ENCODE results near the gene KRTAP10-8. TPM values are rescaled to one million over a fixed set of nuclear protein-coding genes. Genes with fewer than 3 reads are reported as not detected.

Gene KRTAP10-8
- total RNA-seq, 1 experiment from 2014 or later: not detected

GRCh38 chr21:44650973-44651675, 39.2 kb downstream of the KRTAP10-8 start:
- no peaks in the 10 kb centered on the region for H3K9me3 ChIP-seq (ENCODE audit: insufficient read depth, low read depth)
- H2AFZ ChIP-seq: no peak overlapping the region
- DNase-seq: no peak
- H3F3A ChIP-seq (ENCODE audit: insufficient read depth, low read depth): no peaks in the 10 kb centered on the region
- intact Hi-C loops (cut with micrococcal nuclease; ENCODE audit: unreplicated experiment): no loop called here
- peaks cover 80% of the 10 kb centered on the region for H3K27me3 ChIP-seq (ENCODE audit: insufficient read depth, low read depth)
- no peaks in the 10 kb centered on the region for H4K20me1 ChIP-seq (ENCODE audit: insufficient read depth)
- TF ChIP-seq CTCF (conservative IDR thresholded peaks at IDR 0.05) (no peak), EZH2 (IDR thresholded peaks at IDR 0.05; ENCODE audit: low read depth) (no peak)
- no peak overlapping the region for H3K4me2 ChIP-seq
- H3K79me2 ChIP-seq (ENCODE audit: low read depth): no peaks in the 10 kb centered on the region
- ChIA-PET CTCF (no interaction called here), POLR2A (ENCODE audit: unreplicated experiment) (interaction anchor here (0.7 kb wide), 1 partner anchor 507 kb away, joined by 5 read pairs; no protein-coding TSS in a partner anchor)
- H3K4me3 ChIP-seq: no peak overlapping the region
- BruUV-seq (replicated peaks): no TSS peak
- no peaks in the 10 kb centered on the region for H3K4me1 ChIP-seq (replicated peaks; ENCODE audit: insufficient read depth)
- no peaks in the 10 kb centered on the region for H3K9me2 ChIP-seq (ENCODE audit: insufficient read depth)
- no peaks in the 10 kb centered on the region for H3K36me3 ChIP-seq (ENCODE audit: low read depth)
- no peak overlapping the region for H3K27ac ChIP-seq

GRCh38 chr21:44653123-44653522, 41.2 kb downstream of the KRTAP10-8 start:
- Histone ChIP-seq H3K9me2 (ENCODE audit: insufficient read depth) (no peaks in the 10 kb centered on the region), H3K4me2 (no peak overlapping the region), H2AFZ (no peak overlapping the region), H3K9me3 (ENCODE audit: insufficient read depth, low read depth) (no peaks in the 10 kb centered on the region), H3K36me3 (ENCODE audit: low read depth) (no peaks in the 10 kb centered on the region), H3F3A (ENCODE audit: insufficient read depth, low read depth) (no peaks in the 10 kb centered on the region), H4K20me1 (ENCODE audit: insufficient read depth) (no peaks in the 10 kb centered on the region), H3K79me2 (ENCODE audit: low read depth) (no peaks in the 10 kb centered on the region), H3K27ac (no peak overlapping the region), H3K27me3 (ENCODE audit: insufficient read depth, low read depth) (peaks cover 83% of the 10 kb centered on the region), H3K4me1 (replicated peaks; ENCODE audit: insufficient read depth) (no peaks in the 10 kb centered on the region), H3K4me3 (no peak overlapping the region)
- intact Hi-C loops (cut with micrococcal nuclease; ENCODE audit: unreplicated experiment): no loop called here
- CTCF ChIA-PET: no interaction called here
- DNase-seq: no peak
- no TSS peak for BruUV-seq (replicated peaks)
- POLR2A ChIA-PET (ENCODE audit: unreplicated experiment): no interaction called here
- TF ChIP-seq CTCF (conservative IDR thresholded peaks at IDR 0.05): no peak
- no peak for TF ChIP-seq EZH2 (IDR thresholded peaks at IDR 0.05; ENCODE audit: low read depth)

- H3F3A ChIP-seq (ENCODE audit: insufficient read depth, low read depth): no peaks in the 10 kb centered on the region
- ChIA-PET POLR2A (ENCODE audit: unreplicated experiment) (no interaction called here), CTCF (no interaction called here)
- no peaks in the 10 kb centered on the region for H3K36me3 ChIP-seq (ENCODE audit: low read depth)
- no peaks in the 10 kb centered on the region for H3K9me3 ChIP-seq (ENCODE audit: insufficient read depth, low read depth)
- no peak for TF ChIP-seq EZH2 (IDR thresholded peaks at IDR 0.05; ENCODE audit: low read depth)
- no peak for TF ChIP-seq CTCF (conservative IDR thresholded peaks at IDR 0.05)
- no peak overlapping the region for H3K27ac ChIP-seq
- no TSS peak for BruUV-seq (replicated peaks)
- H3K4me3 ChIP-seq: no peak overlapping the region
- H3K79me2 ChIP-seq (ENCODE audit: low read depth): no peaks in the 10 kb centered on the region
- no peak for DNase-seq
- H3K27me3 ChIP-seq (ENCODE audit: insufficient read depth, low read depth): peaks cover 83% of the 10 kb centered on the region
- intact Hi-C loops (cut with micrococcal nuclease; ENCODE audit: unreplicated experiment): no loop called here
- no peak overlapping the region for H3K4me2 ChIP-seq
- no peak overlapping the region for H2AFZ ChIP-seq
- H4K20me1 ChIP-seq (ENCODE audit: insufficient read depth): no peaks in the 10 kb centered on the region
- no peaks in the 10 kb centered on the region for H3K9me2 ChIP-seq (ENCODE audit: insufficient read depth)
- no peaks in the 10 kb centered on the region for H3K4me1 ChIP-seq (replicated peaks; ENCODE audit: insufficient read depth)
These were observed 42.0 kb downstream of the KRTAP10-8 start for GRCh38 chr21:44653656-44654575.

Data from PC-9 (cell line).